GM12865 (cell line): Measurements from ENCODE around the gene JAK3.
A peak's percentile ranks its signal among the peaks of the same experiment; 100 is the strongest.

Source experiments
- DNase-seq: peaks from one replicate; pipeline ENCODE4 v3.0.0; 2010; ENCODE audit warnings: low read depth
- H3K4me3 ChIP-seq: 2 replicates; pipeline ENCODE4 v1.5.1; 2011; ENCODE audit warnings: mild to moderate bottlenecking, low read depth, low read length, control low read depth
- CTCF ChIP-seq: IDR thresholded peaks from 2 replicates; pipeline ENCODE4 v1.5.1; 2011; ENCODE audit warnings: low read length, control low read depth, low read depth, inconsistent platforms; ENCODE audit not compliant: insufficient read depth; ENCODE audit errors: missing control alignments

Gene JAK3

GRCh38 chr19:17835182-17836006, 12.4 kb downstream of the JAK3 start:
- DNase-seq, result no peak
- no peak overlapping the region for H3K4me3 ChIP-seq
- no peak for TF ChIP-seq CTCF

- TF ChIP-seq CTCF, result no peak
- DNase-seq, result no peak
- no peak overlapping the region for H3K4me3 ChIP-seq
Measured at GRCh38 chr19:17834350-17835181, 13.2 kb downstream of the JAK3 start.

- TF ChIP-seq CTCF, result no peak
- H3K4me3 ChIP-seq, result no peak overlapping the region
Measured at GRCh38 chr19:17832443-17833208, 15.2 kb downstream of the JAK3 start.

GRCh38 chr19:17831419-17831888, 16.3 kb downstream of the JAK3 start:
- no peak overlapping the region for H3K4me3 ChIP-seq

More at GRCh38 chr19:17832443-17833208, 15.2 kb downstream of the JAK3 start:
- no peak for DNase-seq

GRCh38 chr19:17830567-17831418, 17.0 kb downstream of the JAK3 start:
- H3K4me3 ChIP-seq, result no peak overlapping the region
- TF ChIP-seq CTCF, result no peak
- peak; percentile 70 for DNase-seq

More at GRCh38 chr19:17831419-17831888, 16.3 kb downstream of the JAK3 start:
- no peak for TF ChIP-seq CTCF
- DNase-seq, result no peak

- TF ChIP-seq CTCF, result no peak
- no peak overlapping the region for H3K4me3 ChIP-seq
- no peak for DNase-seq
Measured at GRCh38 chr19:17829855-17830566, 17.8 kb downstream of the JAK3 start.
